Tibial nerve (tissue), 3 donors: ENCODE measurements around the gene SLC66A1.
"Not testable (repeated sequence)": the region's sequence is repeated elsewhere in the genome, so short reads cannot be mapped to it uniquely, and the experiment has no call there.

Experiments used
- POLR2A ChIP-seq, 2 donors: fragments of 450-650 bp; IDR thresholded peaks; one replicate each; pipeline ENCODE4 v1.6.1; 2017; ENCODE audit warnings: antibody characterized with exemption in 2 of 2, mild to moderate bottlenecking in 2 of 2, moderate library complexity in 2 of 2
- TF ChIP-seq, protein P1 (sequence below), 5 experiments: fragments of 200-600 bp in 3 of 5; fragments of 450-650 bp in 2 of 5; sonication (generic) in 3 of 5; IDR thresholded peaks; one replicate each; pipeline ENCODE4 v1.5.1; 2016 to 2019; ENCODE audit warnings: antibody characterized with exemption in 5 of 5, mild to moderate bottlenecking in 3 of 5, moderate library complexity in 2 of 5

DNA sequence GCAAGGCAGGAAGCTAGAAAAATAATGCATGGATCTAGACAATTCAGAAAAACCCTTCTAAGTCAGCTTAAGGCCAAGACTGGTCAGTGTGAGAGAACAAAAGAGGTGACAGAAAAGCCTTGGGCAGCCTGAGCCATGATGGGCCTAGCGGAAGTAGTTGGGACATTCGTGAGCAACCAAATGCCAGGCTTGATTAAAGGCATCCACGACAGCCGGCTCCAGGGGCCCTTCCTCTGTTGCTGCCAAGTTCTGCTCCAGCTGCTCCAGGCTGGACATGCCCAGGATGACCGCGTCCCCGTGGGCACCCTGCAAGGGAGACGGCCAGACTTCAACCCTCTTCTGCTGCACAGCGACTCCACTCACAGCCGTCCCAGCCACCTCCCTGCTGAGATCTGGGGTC is 8.0 kb upstream of the SLC66A1 start:
- TF ChIP-seq, protein P1, sequence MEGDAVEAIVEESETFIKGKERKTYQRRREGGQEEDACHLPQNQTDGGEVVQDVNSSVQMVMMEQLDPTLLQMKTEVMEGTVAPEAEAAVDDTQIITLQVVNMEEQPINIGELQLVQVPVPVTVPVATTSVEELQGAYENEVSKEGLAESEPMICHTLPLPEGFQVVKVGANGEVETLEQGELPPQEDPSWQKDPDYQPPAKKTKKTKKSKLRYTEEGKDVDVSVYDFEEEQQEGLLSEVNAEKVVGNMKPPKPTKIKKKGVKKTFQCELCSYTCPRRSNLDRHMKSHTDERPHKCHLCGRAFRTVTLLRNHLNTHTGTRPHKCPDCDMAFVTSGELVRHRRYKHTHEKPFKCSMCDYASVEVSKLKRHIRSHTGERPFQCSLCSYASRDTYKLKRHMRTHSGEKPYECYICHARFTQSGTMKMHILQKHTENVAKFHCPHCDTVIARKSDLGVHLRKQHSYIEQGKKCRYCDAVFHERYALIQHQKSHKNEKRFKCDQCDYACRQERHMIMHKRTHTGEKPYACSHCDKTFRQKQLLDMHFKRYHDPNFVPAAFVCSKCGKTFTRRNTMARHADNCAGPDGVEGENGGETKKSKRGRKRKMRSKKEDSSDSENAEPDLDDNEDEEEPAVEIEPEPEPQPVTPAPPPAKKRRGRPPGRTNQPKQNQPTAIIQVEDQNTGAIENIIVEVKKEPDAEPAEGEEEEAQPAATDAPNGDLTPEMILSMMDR (IDR thresholded peaks at IDR 0.05): not testable (repeated sequence)
- TF ChIP-seq POLR2A (IDR thresholded peaks at IDR 0.05): not testable (repeated sequence)
